NCI-H187 (cell line): Measurements from ENCODE around the gene MYO1F.
"Not testable (repeated sequence)": the region's sequence is repeated elsewhere in the genome, so short reads cannot be mapped to it uniquely, and the experiment has no call there.

Experiments
- DNase-seq, 2 experiments: peaks; one replicate each; lab custom pipeline; 2025; lab: John Stamatoyannopoulos, UW

Gene MYO1F

DNA sequence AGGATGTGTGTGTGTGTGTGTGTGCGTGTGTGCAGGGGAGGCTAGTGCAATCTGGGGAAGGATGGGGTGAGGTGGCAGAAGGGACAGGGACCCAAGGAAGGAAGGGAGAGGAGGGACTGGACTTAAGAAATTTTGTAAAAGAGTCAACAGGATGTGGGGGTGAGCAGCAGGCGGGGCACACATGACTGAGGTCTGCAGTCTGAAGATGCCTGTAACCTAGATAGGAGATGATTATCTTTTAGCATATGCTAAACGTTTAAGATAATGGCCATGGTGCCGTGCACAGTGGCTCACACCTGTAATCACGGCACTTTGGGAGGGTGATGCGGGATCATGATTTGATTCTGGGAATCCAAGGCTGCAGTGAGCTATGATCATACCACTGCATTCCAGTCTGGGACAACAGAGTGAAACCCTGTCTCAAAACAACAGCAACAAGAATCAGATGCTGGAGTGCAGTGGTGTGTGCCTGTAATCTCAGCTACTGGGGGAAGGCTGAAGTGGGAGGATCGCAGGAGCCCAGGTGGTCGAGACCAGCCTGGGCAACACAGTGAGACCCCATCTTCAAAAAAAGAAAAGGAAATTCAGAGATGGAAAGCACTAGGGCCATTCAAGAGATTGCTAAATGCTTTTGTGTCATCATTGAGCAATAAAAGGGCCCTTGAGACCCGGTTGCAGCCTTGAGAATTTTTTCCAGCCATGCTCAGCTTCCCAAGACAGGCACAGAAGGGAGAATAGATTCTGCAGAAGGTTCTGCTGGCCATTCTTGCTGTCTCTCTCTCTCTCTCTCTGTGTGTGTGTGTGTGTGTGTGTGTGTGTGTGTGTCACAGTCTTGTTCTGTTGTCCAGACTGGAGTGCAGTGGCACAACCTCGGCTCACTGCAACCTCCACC lies 59.4 kb downstream of the MYO1F start:
- DNase-seq, result no peak

DNA sequence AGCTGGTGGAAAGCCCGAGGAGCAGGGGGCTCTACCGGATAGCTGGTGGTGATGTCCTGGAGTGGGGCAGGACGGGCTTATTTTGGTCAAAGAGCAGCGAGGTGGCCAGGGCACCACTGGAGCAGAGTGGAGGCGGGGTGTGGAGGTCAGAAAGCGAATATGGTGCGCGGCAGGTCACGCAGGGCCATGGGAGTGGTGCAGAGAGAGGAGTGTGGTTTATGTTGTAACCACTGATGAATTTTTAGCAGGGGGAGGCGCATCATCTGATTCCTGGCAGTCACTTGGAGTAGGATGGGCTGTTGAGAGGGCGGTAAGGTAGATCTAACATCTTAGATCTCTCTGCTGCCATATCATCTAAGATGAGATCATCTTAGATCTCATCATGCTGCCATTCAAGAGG lies 61.9 kb downstream of the MYO1F start:
- no peak for DNase-seq

DNA sequence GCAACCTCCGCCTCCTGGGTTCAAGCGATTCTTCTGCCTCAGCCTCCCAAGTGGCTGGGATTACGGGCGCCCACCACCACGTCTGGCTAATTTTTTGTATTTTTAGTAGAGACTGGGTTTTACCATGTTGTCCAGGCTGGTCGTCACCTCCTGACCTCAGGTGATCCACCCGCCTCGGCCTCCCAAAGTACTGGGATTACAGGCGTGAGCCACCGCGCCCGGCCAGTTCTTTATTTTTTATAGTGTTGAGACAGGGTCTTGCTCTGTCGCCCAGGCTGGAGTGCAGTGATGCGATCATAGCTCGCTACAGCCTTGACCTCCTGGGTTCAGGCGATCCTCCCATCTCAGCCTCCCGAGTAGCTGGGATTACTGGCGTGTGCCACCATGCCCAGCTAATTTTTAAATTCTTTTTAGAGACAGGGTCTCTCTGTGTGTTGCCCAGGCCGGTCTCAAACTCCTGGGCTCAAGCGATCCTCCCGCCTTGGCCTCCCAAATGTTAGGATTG lies 62.7 kb downstream of the MYO1F start:
- not testable (repeated sequence) for DNase-seq

DNA sequence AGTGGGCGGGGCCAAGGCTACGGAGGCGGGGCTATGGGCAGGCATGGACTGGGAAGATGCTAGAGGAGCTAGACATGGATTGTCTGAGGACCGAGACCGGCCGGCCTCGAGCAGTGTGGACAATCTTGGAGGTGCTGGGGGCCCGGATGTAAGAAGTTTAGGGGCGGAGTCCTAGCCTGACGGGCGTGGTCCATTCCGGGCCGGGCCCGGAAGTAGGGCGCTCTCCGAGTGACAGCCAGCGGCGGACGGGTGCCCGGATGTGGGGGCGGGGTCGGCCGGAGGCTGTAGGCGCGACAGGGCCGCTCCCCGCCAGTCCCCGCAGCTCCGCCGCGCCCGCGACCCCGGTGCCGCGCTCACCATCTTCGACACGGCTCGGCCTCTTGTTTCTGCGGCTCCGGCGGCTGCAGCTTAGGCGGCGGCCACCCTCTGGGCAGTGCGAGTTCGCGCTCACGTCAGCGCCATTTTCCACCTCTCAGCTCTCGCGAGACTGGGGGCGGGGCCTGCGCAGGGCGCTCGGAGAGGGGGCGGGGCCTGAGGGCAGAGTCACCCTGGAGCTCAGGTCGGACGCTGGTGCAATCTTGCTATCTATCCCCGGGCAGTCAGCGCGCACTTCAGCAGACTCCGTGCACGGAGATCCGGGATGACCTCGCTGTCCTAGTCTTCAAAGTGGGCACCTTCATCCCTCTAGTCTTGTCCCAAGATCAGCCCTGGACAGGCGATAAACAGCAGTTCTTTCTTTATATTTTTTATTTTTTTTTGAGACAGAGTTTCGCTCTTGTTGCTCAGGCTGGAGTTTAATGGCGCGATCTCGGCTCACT lies 63.3 kb downstream of the MYO1F start, which contains the start of gene ZNF414:
TSS of gene ZNF414 (minus strand) at position 481 of the 818 bp plus-strand sequence. CDS start at position 360, 121 bp downstream.
- peak; percentile 84 to 90 for DNase-seq

DNA sequence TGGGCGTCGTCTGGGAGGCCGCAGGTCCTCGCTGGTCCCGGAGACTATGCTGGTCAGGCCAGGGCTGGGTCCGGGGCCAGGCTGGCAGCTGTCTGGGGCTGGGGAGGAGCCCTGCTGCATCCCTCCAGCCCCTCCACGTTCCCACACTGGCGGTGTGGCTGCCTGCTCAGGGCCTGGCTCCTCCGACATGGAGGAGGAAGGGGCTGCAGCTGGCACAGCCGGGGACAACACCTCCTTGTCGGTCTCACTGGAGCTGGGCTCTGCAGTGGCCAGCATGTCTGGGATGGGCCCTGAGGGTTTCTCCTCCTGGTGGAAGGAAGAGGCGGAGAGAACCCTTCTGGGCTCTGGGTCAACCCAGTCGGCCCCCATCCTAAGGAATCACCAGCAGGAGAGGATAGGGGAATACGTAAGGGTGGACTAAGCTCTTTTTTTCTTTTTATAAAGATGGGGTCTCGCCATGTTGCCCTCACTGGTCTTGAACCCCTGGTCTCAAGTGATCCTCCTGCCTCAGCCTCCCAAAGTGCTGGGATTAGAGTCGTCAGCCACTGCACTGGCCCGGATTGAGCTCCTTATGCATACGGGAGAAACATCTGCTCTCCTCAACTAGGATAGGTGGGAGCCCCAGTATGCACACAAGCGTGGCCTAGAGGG lies 64.1 kb downstream of the MYO1F start:
- no peak for DNase-seq

DNA sequence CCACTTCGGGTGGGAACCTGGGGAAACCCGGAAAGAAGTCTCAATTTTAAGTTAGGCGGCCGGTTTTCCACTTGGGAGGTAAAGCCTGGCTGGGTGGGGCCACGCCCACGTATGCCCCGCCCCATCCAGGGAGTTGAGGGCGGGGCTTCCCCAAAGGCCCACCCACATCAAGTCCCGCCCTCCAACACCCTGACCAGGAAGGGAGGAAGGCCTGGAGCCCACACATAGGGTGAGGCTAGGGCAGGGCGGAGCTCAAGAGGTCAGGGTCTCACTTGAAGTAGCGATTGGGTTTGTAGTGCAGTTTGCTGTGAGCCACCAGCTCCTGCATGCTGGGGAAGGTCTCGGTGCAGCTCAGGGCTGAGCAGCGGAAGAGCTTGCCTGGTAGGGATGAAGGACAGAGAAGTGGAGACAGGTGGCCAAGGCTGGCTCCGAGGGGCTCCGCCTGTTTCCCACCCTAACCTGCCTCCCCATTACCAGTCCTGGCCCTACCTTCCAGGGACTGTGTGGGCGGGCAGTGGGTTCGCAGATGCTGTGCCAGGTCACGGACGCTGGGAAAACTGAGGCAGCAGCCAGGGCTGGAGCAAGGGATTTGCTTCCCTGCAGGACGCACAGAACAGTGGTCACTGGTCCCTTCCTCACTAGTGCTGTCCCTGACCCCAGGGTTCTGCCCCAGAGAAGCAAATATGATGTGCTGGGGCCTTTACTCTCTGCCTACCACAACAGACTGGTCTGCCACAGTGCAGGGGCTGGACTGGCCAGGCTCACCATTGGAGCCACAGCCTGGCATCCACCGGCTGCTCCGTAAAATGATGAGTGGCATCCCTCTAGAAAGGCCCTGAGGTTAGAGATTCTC lies 64.9 kb downstream of the MYO1F start:
- DNase-seq, result no peak

DNA sequence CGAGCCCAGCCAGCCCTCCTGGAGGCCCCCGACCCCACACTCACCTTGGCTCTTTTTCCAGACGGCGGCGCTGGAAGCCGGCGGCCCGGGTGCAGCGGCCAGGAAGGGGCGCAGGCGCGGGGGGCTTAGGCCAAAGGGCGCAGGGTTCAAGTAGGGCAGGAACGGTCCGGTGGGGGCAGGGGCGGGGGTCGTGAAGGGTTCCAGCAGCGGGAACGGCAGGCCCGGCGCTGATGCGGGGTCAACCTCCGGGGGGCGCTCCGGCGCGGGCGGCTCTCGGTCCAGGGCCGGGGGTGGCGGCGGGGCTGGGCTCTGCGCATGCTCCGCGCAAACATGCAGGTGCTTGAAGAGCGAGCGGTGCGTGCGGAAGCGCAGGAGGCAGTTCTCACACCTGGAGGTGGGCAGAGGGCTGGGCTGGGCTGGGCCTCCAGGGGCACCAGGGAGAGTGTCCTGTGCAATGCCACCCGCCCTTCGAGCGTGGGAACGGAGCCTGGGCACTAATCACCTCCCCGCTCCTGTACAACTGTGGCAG lies 65.6 kb downstream of the MYO1F start:
- no peak for DNase-seq

DNA sequence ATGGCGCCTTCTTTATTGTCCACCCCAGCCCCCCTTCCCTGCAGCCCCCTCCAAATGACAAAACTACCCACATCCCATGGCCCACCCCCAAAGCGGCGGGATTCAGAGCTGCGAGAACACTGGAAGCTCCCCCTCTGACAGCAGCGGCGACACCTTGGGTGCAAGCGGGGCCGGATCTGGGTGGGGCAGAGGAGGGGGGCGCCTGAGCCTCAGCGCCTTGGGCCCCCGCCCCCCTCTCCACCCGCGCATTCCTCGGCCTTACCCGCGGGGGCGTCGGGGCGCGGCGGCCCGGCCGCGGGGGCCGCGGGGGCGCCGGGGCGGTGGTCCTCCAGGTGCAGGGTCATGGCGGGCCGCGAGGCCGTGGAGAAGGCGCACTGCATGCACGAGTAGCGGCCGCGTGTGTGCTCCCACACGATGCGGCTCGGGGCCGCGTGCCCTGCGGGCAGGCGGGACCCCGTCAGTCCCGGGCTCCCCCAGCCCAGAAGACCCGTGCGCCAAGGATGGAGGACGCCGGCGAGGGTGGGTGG lies 66.6 kb downstream of the MYO1F start:
- DNase-seq, result no peak

DNA sequence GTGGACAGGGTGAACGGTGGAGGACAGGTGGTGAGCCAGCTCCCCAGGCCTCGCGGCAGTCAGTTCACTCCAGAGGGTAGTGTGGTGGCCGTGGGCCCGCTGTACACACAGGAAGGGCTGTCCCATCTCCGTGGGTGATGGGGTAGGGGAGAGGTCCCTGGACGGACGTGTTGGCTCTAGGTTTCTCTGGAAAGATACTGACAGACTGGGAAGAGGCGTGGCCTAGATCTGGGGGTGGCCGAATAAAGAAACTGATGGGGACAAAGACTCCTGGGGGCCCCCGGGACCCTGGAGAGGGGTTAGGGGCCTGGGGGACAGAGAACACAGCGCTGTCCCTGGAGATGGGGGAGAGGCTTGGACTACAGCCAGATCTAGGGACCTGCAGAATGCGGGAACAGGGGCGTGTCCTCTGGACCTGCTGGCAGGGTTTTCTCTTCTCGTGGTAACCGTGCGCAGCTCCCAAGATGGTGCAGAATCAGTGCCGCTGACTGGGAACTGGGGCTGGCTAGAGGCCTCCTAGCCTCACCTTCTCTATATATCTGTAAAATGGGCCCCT lies 70.8 kb downstream of the MYO1F start:
- no peak for DNase-seq

DNA sequence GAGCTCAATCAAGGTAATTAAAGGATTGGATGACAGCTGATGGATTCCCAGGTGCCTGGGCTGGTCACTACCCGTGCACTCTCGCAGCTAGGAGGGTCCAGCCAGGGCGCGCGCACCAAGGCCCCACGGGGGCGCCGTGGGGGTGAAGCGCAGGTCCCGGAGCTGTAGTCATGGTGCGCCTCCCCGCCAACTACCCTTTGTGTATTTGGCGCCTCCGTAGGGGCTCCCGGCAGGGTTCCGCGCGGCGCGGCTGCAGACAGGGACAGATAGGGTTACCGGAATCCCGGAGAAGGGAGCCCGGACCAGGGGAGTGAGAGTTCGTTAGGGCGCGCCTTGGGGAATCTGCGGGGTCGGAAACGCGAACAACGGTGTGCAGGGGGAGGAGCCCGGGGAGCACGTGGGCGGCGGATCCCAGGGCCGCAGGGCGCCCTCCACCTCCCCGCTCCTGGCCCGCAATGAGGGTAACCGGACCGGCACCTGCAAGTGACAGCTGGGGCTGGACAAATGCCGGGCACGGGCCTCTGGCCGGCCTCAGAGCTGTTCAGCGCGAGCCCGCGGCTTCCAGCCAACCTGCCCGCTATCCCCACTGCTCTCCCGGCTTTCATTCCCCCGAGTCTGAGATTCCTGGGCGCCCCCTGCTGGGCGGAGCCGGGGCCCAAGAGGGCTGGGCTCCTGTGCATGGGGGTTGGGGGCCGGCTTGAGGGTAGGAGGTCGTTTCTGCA lies 71.4 kb downstream of the MYO1F start:
- DNase-seq, result peak; percentile 7 to 35

DNA sequence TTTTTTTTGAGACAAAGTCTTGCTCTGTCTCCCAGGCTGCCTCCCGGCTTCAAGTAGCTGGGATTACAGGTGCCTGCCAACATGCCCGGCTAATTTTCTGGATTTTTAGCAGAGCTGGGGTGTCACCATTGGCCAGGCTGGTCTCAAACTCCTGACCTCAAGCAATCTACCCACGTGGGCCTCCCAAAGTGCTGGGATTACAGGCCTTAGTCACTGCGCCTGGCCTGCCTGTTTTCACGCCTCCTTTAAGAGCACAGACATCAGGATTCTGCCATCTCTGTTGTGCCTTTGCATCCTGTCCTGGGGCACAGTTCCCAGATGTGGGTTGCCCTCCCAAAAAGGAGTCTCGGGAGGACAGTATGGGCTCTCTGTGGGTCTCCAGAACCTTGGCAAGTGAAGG lies 72.3 kb downstream of the MYO1F start:
- DNase-seq, result no peak

DNA sequence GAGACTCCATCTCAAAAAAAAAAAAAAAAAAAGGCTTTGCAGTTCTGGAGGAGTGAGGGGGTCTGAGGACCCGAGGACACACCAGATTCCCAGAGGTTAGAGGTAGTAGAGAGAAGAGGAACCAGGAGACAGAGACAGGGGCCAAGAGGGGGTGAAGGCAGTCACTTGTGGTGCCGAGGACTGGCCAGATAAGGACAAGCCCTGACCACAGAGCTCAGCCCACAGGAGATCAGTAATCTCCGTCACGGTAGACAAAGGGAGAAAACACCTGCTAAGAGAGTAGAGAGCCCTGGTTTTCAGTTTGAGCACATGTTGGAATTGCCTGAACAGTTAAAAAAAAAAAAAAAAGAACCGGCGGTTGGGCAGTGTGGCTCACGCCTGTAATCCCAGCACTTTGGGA lies 73.1 kb downstream of the MYO1F start:
- no peak for DNase-seq

DNA sequence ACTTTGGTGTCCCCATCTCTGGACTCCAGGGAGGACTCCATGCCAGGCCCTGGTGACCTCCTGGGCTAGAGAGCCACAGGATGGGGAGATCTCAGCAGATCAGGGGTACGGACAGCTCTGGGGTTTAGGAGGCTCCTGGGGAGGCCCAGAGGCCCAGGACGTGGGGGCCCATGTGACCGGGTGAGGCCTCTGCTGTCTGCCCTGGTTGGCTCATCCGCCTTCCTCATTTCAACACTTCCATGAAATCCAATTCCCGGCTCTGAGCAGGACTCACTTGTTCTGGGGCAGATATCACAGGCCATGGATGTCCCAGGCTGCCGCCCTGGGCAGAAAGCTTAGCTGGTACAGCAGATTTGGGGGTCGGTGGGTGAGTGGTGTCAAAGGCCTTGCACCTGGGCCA lies 73.7 kb downstream of the MYO1F start:
- DNase-seq, result no peak

DNA sequence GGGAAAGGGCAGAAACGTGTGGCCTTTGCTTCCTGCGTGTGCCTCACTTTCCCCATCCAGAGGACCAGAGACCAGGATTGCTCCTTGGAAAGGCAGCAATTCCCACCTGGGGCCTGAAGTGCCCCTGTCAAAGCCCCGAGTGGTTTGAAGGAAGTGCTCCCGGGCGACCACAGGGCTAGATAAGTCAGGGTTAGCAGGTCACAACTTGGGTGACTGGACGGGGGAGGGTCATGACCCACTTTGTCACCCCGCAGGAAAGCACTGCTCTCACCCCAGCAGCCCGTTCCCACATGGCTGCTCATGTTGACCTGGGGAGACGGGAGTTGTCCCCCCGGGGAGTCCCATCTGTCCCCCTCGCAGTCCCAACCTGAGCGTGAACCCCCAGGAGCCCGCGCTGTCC lies 75.3 kb downstream of the MYO1F start:
- DNase-seq, result no peak

DNA sequence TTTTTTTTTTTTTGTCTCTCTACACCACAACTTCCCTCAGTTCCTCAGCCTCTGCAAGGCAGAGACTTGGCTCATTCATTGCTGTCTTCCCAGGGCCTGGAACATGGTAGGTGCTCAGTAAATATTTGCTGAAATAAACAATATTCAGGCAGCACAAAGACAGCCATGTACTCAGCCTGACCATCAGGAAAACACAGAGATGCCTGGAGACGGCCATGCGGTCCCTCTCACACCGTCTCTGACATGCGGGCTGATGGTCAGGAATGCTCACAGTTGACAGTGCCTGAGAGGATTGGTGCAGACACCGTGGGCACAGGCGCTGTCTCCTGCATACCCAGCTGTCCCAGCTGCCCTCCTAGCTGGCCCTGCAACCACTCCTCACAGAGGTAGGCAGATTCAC lies 75.7 kb downstream of the MYO1F start:
- DNase-seq, result no peak

DNA sequence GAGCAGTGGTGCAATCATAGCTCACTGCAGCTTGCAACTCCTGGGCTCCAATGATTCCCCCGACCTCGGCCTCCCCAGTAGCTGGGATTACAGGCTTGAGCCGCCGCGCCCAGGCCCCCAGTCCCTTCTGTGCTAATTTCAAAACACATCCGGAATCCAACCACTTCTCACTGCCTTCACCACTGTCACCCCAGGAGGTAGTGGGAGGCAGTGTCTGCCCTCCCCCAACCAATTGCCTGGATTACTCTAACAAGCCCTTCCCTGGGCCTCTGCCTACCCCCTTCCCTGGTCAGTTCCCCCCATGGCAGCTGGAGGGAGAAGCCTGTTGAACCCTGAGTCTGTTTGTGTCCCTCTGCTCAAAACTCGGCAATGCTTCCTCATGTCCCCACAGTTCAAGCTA lies 77.1 kb downstream of the MYO1F start:
- DNase-seq, result no peak

DNA sequence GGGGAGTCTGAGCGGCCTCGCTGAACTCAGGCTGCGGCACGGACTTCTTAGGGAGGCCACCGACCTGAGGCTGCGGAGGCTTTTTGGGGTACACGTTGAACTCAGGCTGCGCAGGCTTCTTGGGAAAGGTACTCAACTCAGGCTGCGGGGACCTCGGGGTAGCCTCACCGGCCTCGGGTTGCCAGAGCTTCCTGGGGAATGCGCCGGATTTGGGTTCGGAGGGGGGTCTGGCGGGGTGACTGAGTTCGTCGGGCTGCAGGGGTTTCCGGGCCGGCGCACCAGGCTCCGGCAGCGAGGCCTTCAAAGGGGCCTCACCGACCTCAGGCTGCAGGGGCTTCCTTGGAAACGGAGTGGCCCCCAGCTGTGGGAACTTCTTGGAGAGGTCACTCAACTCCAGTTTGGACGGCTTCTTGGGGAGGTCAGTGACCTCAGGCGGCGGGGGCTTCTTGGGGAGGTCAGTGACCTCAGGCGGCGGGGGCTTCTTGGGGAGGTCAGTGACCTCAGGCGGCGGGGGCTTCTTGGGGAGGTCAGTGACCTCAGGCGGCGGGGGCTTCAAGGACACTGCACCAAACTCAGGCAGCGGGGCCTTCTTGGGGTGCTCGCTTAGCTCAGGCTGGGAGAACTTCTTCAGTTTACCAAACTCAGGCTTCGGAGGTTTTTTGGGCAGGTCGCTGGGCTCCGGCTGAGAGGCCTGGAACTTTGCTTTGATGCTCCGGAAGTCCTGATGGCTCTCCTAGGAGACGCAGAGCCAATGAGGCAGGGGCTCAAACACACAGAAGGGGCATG lies 78.0 kb downstream of the MYO1F start:
- no peak for DNase-seq

DNA sequence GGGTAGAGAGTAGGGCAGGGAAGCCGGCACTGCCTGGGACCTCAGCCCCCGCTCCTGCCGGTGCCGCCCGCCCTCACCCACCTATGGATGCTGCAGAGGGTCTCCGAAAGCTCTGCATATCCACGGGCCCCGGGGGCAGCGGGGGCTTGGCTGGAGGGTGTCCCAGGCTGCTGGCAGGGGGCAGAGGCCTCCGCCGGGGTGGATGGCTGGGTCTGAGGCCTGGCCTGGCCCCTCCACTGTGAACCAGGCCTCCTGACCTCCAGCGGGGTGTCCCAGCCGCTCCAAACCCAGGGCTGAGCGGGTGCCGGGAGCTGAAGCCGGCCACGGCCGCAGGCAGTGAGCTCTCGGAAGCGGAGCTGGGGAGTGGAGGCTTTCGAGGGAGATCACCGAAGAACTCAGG lies 78.9 kb downstream of the MYO1F start:
- DNase-seq, result no peak

DNA sequence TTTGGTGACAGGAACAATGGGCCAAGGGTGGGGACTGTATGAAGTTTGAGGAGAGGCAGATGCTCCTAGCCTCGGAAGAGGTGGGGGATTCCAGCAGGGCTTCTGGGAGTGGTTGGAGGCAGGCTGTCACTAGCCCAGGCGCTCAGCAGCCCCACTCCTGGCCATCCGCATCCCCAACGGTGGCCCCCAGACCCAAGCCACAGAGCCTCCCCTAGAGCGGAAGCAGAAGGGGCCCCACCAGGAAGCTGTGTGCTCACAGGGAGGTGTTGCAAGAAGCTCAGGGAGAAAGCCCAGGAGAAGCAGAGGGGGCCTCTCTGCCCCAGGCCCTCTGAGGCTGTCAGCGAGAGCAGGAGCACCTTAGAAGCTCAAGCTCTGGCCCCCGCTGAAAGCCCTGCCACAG lies 83.1 kb downstream of the MYO1F start:
- no peak for DNase-seq
